Psoas muscle (tissue), 8 donors: ENCODE data around the gene FAM193A. TPM values are rescaled to one million over a fixed set of nuclear protein-coding genes. Genes with fewer than 3 reads are reported as not detected.

Experiments used
- ATAC-seq, 4 donors: fragments of 200-7000 bp; cut with Tn5 transposase; one replicate each; pipeline ENCODE4 v1.9.1; 2020; ENCODE audit warnings: moderate library complexity in 3 of 4, mild to moderate bottlenecking in 2 of 4
- DNase-seq, 2 donors: peaks; one replicate each; pipeline ENCODE4 v3.0.0-alpha.2; 2020
- H3K27ac ChIP-seq: fragments of 200-600 bp; one replicate; pipeline ENCODE4 v1.8.0; 2022
- H3K27me3 ChIP-seq, 3 donors: fragments of 200-600 bp in 1 of 3; one replicate each; pipeline versions ENCODE4 v1.6.1 to v1.8.0; 2013 to 2022; ENCODE audit warnings: low read length in 2 of 3, mild to moderate bottlenecking in 2 of 3, moderate library complexity in 1 of 3; ENCODE audit not compliant: insufficient read depth in 3 of 3
- H3K36me3 ChIP-seq, 2 donors: fragments of 200-600 bp in 1 of 2; one replicate each; pipeline versions ENCODE4 v1.6.1 to v1.8.0; 2013 to 2022; ENCODE audit warnings: low read depth in 1 of 2, mild to moderate bottlenecking in 1 of 2, moderate library complexity in 1 of 2; ENCODE audit not compliant: insufficient read depth in 1 of 2
- H3K4me1 ChIP-seq: fragments of 200-600 bp; one replicate; pipeline ENCODE4 v1.8.0; 2022
- H3K4me3 ChIP-seq: fragments of 200-600 bp; one replicate; pipeline ENCODE4 v1.8.0; 2022; ENCODE audit warnings: mild to moderate bottlenecking
- H3K9me3 ChIP-seq: fragments of 200-600 bp; one replicate; pipeline ENCODE4 v1.8.0; 2022
- WGBS, 3 donors: extraction: QIAGEN DNeasy Blood & Tissue Kit; methylation state at CpG; one replicate each; pipeline versions ENCODE4 v1.1.6 to v1.1.7; 2013; 5-methylcytosine and 5-hydroxymethylcytosine counted together
- intact Hi-C, 2 donors: fragments of 100-400 bp; cut with DNase I; formaldehyde crosslinking; loops; one replicate each; pipeline versions ENCODE4 v1.11.0 to v1.14.2; 2022
- polyA plus RNA-seq, 3 donors: library from polyadenylated mRNA; stranded (reverse); fragments of 200-250 nt; gene quantifications; one replicate each; pipeline ENCODE4 v1.2.3, GENCODE V29; 2013
- total RNA-seq, 4 donors: library from RNA; stranded (reverse); fragmentation: NEBNext Ultra II Directional in 2 of 4; extraction: Animal tissue kit (Norgen Biotek cat#: 25700) in 2 of 4; gene quantifications; one replicate each; pipeline versions ENCODE4 v1.2.1 to v1.2.4, GENCODE V29; 2021 to 2023
- TF ChIP-seq, protein P1 (sequence below): fragments of 200-600 bp; IDR thresholded peaks from one replicate; pipeline ENCODE4 v1.8.0; 2022; ENCODE audit warnings: antibody characterized with exemption
- donor health status: healthy with polysubstance abuse.
- donor health status: DM: no; HTN: no; CAD: no; lungs with moderate emphysema.
- donor health status: Bipolar disorder and iron deficiency.
- donor health status: healthy.
- donor health status: DM: yes; HTN: yes; CAD: no.
- donor health status: DM: no; HTN: no; CAD: no.
- donor health status: DM: no; HTN: no; CAD: no.
- donor health status: DM: yes; HTN: yes; CAD: no.

Gene FAM193A
- total and polyA plus RNA-seq, 7 donors, result 7.5 to 20.0 (median 14.6) TPM

DNA sequence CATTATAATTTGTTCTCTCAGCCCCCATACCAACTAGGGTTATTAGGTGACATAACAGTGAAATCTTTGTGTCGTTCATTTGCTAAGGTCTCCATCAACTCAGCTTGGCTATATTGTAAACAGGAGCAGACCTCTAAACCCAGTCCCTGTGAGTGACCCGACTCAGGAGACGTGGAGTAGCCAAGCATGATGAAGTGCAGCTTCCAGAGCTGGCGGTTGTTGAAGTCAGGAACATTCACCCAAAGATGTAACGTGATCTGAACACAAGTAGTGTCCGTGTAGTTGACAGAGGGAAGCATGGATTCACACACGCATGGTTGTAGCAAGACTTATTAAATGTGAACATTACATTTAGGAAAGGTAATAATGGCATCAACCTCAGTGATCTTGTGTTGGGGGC, 102.3 kb downstream of the FAM193A start:
- TF ChIP-seq, protein P1, sequence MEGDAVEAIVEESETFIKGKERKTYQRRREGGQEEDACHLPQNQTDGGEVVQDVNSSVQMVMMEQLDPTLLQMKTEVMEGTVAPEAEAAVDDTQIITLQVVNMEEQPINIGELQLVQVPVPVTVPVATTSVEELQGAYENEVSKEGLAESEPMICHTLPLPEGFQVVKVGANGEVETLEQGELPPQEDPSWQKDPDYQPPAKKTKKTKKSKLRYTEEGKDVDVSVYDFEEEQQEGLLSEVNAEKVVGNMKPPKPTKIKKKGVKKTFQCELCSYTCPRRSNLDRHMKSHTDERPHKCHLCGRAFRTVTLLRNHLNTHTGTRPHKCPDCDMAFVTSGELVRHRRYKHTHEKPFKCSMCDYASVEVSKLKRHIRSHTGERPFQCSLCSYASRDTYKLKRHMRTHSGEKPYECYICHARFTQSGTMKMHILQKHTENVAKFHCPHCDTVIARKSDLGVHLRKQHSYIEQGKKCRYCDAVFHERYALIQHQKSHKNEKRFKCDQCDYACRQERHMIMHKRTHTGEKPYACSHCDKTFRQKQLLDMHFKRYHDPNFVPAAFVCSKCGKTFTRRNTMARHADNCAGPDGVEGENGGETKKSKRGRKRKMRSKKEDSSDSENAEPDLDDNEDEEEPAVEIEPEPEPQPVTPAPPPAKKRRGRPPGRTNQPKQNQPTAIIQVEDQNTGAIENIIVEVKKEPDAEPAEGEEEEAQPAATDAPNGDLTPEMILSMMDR, result no peak
- Histone ChIP-seq H3K4me1 (peaks cover 14% of the 10 kb centered on the region), H3K27me3 (no peaks in the 10 kb centered on the region), H3K27ac (peak overlapping the region; percentile 0), H3K9me3 (no peaks in the 10 kb centered on the region), H3K36me3 (peaks cover 4 to 76% of the 10 kb centered on the region in 2 donors), H3K4me3 (no peak overlapping the region)
- 40 to 79% (median 41%) methylated on average over 7 of the region's 7 CpGs for WGBS, 3 donors
- ATAC-seq (peak; percentile 28 to 62 (median 45)), DNase-seq (no peak)
- intact Hi-C loops, result no loop called here

DNA sequence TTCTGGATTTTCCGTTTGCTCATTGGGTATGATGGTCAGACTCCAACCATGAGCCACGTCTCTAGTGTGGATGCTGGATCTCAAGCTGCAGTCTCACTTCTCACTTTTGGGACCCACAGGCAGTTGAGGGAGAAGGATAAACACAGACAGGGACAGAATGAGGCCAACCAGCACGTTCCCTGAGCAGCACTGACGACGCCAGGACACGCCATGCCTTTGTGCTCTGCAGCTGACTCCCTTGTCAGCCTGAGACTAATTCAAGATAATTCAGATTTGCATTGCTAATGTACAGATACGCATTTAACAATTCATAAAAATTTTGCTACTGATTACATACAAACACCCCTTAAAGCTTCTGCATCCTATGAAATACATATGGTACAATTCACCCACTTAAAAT, 106.5 kb downstream of the FAM193A start:
- Histone ChIP-seq H3K27me3 (no peaks in the 10 kb centered on the region), H3K36me3 (peaks cover 4 to 73% of the 10 kb centered on the region in 2 donors), H3K9me3 (no peaks in the 10 kb centered on the region), H3K27ac (no peak overlapping the region), H3K4me3 (no peak overlapping the region), H3K4me1 (peaks cover 6% of the 10 kb centered on the region)
- no peak for DNase-seq
- intact Hi-C loops, result no loop called here
- no peak for ATAC-seq
- TF ChIP-seq, protein P1, result no peak
- WGBS, 3 donors, result 84 to 89% (median 87%) methylated on average over 7 of the region's 7 CpGs

DNA sequence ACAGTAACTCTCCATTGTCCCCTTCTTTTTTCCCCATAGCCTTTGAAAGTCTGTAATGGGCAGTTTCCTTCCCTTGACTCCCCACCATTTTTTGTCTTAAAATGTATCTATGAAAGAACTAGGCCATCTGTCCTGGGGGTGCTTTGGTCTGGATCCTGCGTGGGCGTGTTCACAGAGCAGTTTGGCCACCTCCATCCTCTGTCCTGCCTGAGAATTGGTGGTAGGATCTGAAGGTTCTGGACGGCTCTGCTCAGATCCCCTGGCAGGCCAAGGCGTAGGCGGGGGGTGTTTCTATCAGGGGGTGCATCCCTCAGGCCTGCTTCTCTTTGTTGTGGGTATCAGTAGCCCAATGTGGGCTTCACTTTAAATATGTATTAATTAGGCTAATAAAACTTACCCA, 107.1 kb downstream of the FAM193A start:
- intact Hi-C loops, result no loop called here
- DNase-seq (no peak), ATAC-seq (no peak)
- H3K36me3 ChIP-seq, result peaks cover 8 to 73% of the 10 kb centered on the region in 2 donors
- TF ChIP-seq, protein P1, result no peak
- WGBS, 3 donors, result 92 to 98% (median 93%) methylated on average over 5 of the region's 5 CpGs
- H3K4me3 ChIP-seq, result no peak overlapping the region
- no peaks in the 10 kb centered on the region for H3K27me3 ChIP-seq
- H3K4me1 ChIP-seq, result no peaks in the 10 kb centered on the region
- H3K27ac ChIP-seq, result no peak overlapping the region
- H3K9me3 ChIP-seq, result no peaks in the 10 kb centered on the region

DNA sequence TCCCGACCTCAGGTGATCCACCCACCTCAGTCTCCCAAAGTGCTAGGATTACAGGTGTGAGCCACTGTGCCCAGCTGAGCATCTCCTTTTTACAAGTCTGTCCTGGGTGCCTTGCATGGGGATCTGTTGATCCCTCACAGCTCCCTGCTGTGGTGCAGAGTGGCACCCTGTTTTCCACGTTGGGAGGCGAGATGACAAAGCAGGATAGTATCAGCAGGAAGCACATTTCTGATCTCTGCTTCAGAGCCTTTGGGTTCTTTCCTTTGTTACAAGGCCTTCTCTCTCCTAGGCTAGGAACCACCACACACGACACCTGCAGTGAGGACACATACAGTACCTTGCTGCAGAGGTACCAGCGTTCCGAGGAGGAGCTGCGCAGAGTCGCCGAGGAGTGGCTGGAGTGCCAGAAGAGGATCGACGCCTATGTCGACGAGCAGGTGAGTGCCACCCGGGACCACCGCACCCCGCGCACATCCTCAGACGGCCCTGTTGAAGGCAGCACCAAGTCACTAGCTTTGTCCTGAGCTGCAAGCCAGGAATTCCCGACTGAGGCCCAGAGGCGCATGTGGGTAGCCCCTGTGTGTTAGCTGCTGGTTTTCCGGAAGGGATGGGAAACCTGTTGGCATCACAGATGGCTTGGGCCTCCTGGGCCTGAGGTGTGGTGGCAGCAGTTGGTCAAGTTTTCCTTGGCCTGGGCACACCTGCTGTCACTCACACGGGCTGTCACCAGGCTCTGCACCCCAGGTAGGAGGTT, 110.1 kb downstream of the FAM193A start:
- TF ChIP-seq, protein P1, result no peak
- intact Hi-C loops, result no loop called here
- H3K9me3 ChIP-seq, result no peaks in the 10 kb centered on the region
- H3K4me3 ChIP-seq, result no peak overlapping the region
- H3K27ac ChIP-seq, result no peak overlapping the region
- ATAC-seq, result peak in 1 of 4 donors; percentile 17
- peaks cover 4 to 73% of the 10 kb centered on the region in 2 donors for H3K36me3 ChIP-seq
- H3K4me1 ChIP-seq, result no peaks in the 10 kb centered on the region
- no peak for DNase-seq
- no peaks in the 10 kb centered on the region for H3K27me3 ChIP-seq
- WGBS, 3 donors, result 93 to 98% (median 94%) methylated on average over 22 of the region's 22 CpGs
